HG03103 (cell line): Measurements from ENCODE around the gene FXYD1.

Source experiments
- ATAC-seq: cut with Tn5 transposase; IDR thresholded peaks from one replicate; pipeline ENCODE4 v1.9.1; 2021; ENCODE audit warnings: low read depth; ENCODE audit not compliant: unreplicated experiment

FXYD1 gene

GRCh38 chr19:35157431-35157830, 18.8 kb downstream of the FXYD1 start:
- ATAC-seq: no peak

- no peak for ATAC-seq
Observed at GRCh38 chr19:35159606-35160005, 21.0 kb downstream of the FXYD1 start.

DNA sequence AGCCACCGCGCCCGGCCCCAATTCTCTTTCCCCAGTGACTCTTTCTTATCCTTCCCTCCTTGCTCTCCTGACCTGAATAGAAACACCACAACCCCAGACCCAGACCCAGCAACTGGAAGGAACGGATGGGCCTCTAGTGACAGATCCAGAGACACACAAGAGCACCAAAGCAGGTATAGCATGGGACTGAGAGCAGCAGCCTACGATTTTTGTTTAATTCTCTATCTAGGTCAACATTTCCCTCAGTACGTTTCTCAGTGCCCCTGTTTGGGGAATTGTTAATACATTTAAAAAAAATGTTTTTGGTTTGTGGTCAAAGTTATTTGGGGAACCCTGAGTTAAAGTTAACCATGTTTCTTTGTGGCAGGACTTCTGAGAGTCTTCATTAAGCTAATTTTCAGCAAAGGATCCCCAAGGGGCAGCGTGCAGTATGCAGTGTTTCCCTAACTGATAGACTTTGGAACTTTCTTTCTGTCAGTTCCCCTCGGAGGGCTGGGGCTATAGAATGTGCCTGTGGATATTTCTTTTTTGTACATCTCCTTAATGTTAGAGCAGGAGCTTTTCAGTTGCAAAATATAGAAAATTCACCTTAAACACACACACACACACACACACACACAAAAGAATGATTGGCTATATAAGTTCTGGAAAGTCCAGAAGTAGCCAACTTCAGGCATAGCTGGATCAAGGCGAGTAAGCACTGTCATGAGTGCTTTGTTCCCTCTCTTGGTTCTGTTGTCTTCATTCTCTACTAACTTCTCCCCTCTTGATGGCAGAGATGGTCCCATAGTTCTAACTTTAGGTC, 22.2 kb downstream of the FXYD1 start:
- ATAC-seq: no peak

GRCh38 chr19:35161434-35161743, 22.8 kb downstream of the FXYD1 start:
- ATAC-seq: no peak

- ATAC-seq: no peak
Observed at GRCh38 chr19:35162471-35163326, 24.1 kb downstream of the FXYD1 start.

DNA sequence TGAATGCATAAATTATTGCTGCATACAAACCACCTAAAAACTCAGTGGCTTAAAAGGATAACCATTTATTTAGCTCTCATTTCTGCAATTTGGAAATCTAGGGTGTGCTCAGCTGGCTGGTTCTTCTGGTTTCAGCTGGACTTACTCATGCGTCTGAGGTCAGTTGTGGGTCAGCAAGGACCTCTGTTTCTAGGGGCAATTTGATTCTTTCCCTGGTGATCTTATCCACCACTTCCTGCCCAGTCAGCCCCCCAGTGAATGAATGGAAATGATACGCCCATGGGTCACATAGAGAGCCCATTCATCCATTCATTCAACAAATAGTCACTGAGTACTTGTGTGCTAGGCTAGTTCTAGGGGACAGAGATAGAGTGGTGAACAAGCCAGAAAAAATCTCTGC, 25.8 kb downstream of the FXYD1 start:
- no peak for ATAC-seq

GRCh38 chr19:35165200-35166058, 26.8 kb downstream of the FXYD1 start:
- no peak for ATAC-seq

GRCh38 chr19:35166100-35167063, 27.8 kb downstream of the FXYD1 start:
- no peak for ATAC-seq

DNA sequence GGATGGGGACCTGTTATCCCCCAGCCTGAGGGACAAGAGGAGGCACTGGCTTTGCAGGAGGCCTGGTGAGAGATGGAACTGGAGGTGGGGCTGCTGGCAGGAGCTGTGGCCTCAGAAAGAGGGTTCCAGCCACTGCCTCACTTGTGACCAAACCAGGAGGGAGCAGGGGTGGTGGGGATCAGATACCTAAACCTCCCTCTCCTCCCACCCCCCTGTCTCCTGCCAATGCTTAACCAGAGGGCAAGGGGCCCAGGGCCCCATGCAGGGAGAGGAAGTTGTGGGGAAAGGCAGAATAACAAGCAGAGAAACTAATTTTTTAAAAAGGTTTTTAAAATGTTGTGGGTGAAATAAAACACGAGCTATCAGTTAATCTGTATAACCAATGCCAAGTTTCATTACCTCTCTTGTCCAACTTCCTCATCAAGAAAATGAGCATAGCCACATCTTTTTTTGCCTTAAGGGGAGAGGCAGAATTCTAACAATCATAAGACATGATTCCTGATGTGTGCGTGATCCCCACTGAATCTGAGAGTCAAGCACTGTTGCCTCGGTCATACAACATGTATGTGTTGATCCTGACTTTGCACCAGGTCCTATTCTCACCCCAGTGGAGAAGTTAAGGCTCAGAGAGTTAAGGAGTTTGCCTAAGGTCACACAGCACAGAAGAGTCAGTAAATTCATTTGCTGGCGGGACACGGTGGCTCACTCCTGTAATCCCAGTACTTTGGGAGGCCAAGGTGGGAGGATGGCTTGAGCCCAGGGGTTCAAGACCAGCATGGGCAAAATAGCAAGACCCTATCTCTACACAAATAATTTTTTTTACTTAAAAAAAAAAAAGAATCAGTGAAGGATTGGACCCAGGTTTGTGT, 28.9 kb downstream of the FXYD1 start:
- ATAC-seq: no peak

DNA sequence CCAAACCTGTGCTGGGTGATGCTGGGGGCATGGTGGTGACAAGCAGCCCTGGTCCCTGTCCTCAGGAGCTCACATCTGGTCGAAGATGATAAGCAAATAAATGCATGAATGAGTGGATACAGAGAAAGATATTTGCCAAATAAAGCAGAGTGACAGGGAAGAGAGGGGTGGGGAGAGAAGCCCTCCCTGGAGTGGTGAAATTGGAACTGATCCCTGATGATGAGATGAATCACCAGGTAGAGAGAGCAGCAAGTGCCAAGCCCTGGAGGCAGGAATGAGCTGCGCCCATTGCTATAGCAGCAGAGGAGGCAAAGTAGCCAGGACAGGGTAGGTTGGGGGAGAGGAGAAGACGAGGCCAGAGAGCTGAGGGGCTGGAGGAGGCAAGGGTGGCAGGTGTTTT, 29.6 kb downstream of the FXYD1 start:
- no peak for ATAC-seq

DNA sequence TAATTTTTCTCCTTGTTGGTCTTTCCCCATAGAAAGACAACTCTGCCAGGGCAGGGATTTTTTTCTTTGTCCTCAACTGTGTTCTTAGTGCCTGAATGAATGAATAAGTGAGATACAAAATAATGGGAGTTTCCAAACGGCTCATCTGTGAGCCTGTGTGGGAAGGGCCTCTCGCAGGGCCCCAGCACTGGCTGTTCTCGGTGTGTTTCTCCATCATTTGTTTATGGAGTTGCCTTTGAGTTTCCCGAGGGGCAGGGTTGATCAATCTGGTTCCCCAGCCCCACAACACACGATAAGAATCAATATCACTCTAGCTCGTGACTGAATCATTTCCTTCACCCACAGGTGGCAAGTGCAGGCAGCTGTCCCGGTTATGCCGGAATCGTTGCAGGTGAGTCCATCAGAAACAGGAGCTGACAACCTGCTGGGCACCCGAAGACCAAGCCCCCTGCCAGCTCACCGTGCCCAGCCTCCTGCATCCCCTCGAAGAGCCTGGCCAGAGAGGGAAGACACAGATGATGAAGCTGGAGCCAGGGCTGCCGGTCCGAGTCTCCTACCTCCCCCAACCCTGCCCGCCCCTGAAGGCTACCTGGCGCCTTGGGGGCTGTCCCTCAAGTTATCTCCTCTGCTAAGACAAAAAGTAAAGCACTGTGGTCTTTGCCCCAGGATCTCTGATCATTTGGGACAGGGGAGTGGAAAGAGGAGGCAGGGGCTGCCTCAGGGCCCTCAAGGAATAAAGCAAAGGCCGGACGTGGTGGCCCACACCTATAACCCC, 30.8 kb downstream of the FXYD1 start:
- no peak for ATAC-seq

DNA sequence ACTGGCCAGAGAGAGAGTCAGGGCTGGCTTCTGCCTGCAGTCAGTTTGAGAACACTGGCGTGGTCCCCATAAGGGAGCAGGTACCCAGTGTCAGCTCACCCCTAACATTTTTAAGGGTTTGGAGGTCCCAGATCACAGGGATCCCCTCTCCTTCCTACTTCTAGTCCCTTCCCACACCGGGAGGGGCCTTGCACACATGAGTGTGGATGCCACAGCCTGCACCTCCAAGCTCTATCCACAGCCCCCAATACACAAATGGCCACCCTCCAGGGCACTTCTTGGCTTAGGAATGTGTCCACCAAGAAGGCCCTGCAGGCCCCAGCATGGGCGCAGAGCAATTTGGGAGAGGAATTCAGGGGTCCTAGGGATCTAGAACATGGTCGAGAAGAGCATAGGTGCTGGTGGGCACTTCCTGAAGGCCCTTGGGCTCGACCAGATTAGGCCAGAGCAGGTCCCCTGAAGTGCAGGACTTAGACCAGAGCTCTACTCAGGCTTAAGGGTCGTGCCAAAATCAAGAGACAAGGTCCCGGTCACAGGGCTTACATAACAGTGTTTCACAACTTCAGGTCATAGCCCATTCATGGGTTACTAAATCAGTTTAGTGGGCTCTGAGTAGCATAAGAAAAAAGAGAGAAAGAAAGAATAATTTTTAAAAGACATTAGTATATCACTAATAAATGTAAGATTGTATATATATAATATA, 31.9 kb downstream of the FXYD1 start:
- no peak for ATAC-seq

DNA sequence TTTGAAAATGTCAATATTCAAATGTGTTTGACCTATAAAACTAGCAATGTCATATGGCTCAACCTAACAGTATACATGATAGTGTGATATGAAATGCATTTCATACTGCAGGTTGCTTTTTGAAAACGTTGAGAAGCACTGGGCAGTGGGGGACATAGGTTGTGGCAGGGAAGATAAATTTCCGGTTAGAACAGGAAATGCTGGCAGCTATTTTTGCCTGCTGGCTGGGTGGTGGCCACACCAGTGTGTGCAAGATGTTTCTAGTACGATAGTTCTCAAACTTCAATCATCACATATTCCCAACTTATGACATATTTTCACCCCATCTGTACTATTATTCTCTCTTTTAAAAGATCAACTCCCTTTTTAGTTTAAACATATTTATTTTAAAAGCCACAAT, 33.1 kb downstream of the FXYD1 start:
- no peak for ATAC-seq

DNA sequence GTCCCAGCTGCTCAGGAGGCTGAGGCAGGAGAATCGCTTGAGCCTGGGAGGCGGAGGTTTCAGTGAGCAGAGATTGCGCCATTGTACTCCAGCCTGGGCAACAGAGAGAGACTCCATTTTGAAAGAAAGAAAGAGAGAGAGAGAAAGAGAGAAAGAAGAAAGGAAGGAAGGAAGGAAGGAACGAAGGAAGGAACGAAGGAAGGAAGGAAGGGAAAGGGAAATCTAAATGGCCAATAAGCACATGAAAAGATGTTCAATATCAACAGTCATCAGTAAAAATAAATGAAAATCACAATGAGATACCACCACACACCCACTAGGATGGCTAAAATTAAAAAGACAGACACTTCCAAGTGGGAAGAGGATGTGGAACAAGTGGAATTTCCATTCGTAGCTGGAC, 35.6 kb downstream of the FXYD1 start:
- no peak for ATAC-seq

GRCh38 chr19:35176181-35176570, 37.6 kb downstream of the FXYD1 start:
- ATAC-seq: no peak

DNA sequence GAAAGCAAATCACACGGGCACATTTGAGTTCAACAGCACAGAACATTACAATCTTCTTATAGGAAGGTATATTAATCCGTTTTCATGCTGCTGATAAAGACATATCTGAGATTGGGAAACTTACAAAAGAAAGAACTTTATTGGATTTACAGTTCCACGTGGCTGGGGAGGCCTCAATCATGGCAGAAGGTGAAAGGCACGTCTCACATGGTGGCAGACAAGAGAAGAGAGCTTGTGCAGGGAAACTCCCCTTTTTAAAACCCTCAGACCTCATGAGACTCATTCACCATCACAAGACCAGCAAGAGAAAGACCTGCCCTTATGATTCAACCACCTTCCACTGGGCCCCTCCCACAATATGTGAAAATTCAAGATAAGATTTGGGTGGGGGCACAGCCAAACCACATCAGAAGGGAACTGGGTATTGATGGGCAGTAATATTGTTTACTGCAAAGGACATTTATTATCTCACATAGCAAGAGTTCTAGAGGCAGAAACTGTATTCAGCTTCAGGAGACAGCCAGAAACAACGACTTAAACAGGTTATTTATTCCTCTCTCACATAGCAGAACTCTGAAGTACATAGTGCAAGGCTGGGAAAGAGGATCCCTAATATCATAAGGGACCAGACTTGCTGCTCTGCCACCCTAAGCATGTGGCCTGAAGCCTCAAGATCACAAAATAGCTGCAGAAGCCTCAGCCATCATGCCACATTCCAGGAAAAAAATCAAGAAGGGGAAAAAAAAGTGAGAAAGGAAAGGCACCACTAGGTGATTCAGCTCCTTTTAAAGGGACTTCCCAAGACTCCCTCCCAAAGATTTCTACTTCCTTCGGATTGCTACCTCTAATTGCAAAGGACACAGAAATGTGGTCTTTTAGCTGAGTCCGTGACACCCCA, 39.0 kb downstream of the FXYD1 start:
- no peak for ATAC-seq

DNA sequence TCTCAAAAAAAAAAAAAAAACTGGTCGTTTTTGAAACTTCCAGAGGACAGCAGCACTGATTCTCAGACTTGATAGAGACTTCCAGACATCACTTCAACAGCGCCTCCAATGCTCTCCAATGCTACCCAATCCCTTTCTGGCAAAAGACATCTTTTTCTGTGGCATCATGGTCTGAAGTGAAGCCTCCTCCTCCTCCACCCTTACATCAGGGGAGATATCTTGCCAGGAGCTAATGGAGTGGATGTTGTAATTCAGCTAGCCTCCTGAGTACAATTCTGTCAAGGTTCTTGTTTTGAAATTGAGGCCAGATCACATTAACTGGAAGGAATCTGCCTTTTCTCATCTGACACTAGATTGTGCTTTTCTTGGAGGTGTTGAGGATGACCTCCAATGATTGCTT, 40.1 kb downstream of the FXYD1 start:
- ATAC-seq: no peak
